Right ventricle myocardium inferior (tissue), 1 donor: ENCODE results near the gene IGFALS. TPM values are rescaled to one million over a fixed set of nuclear protein-coding genes. Genes with fewer than 3 reads are reported as not detected.
A peak's percentile ranks its signal among the peaks of the same experiment; 100 is the strongest.

Source experiments
- ATAC-seq: fragments of 200-7000 bp; cut with Tn5 transposase; one replicate; pipeline ENCODE4 v1.9.1; 2020; ENCODE audit warnings: mild to moderate bottlenecking, moderate library complexity
- DNase-seq: peaks from one replicate; pipeline ENCODE4 v3.0.0; 2021; ENCODE audit errors: missing footprints
- intact Hi-C: fragments of 100-400 bp; cut with DNase I; formaldehyde crosslinking; loops from one replicate; pipeline ENCODE4 v1.11.0; 2022
- total RNA-seq: library from RNA; stranded (reverse); fragmentation: NEBNext Ultra II Directional; extraction: Animal tissue kit (Norgen Biotek cat#: 25700); gene quantifications from one replicate; pipeline ENCODE4 v1.2.1, GENCODE V29; 2021
- donor health status: DM: no; HTN: yes; CAD: no; lungs with severe emphysema.

IGFALS gene
- total RNA-seq, 1 donor from 2014 or later = not detected

- intact Hi-C loops = no loop called here
- peak; percentile 93 for DNase-seq
- ATAC-seq = peak; percentile 65
Measured at GRCh38 chr16:1771188-1771863, 22.2 kb downstream of the IGFALS start, which contains the start of gene NME3. TSS of gene NME3 (minus strand) at chr16:1771543. CDS start at chr16:1771534, 9 bp downstream.

DNA sequence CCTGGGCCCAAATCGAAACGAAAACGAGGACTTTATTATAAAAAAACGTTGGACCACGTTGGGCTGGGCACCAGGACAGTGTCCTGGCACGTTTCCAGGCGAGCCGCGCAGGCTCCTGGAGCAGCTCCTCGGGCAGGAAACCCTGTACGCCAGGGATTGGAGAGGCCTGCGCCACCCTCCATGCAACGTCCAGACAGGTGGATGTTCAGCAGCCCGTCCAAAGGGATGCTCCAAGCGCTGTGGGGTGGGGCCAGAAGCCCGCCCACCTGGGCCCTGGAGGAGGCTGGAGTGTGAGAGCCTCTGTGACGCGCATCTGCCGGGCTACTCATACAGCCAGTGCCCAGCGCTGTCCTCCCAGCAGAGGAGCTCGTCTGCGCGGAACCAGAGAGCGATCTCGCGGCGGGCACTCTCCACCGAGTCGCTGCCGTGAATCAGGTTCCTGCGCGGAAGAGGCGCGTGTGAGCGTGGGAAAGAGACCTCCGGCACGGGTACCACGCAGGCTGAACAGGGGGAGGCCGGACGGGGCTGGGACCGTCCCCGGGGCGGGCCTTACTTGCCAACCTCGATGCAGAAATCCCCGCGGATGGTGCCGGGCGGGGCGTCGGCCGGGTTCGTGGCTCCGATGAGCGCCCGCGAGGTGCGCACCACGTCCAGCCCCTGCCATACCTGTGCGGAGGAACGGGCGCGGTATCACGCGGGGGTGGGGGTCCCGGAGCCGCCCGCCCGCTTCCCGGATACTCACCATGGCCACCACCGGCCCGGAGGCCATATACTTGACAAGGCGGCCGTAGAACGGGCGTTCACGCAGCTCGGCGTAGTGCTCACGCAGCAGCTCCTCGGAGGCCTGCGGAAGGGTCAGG lies 22.9 kb downstream of the IGFALS start:
- ATAC-seq = peak; percentile 11
- no peak for DNase-seq
- intact Hi-C loops = no loop called here

DNA sequence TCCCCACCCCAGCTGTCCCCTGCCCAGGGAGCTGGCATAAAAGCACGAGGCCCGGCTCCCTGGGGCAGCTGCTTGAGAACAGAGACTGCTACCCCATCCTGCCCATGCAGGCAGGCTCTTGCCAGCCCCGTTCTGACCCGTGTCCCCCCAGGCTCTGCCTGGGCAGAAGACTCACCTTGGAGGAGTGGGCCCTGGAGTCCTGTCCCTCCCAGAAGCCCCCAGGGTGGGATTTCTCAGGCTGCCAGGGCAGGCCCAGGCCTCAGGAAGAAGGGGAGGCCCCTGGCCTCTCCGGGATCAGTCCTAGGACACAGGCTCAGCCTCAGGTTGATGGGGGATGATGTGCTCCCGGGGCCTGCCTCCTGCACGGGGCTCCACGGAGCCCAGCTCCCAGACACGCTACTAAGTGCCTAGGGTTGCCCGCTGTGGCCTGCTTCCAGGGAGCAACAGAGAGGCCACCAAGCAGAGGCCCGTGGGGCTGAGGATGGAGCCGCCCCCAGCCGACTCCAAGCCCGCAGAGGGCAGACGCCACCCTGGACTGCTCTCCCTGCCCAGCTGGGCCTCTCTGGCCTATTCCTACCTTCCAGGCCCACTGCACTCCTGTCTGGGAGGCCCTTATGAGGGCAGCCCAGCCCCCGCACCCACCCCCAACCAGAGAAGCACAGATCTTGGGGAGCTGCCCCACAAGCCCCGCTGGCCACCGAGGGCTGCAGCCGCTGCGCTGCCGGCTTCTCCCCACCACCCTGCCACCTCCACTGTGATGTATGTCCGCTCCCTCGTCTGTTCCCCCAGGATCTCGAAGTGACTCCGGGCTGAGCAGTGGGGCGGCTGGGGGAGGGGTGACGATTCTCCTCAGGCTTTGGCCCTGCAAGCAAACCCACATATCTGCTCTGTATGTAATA lies 23.9 kb downstream of the IGFALS start:
- DNase-seq (no peak), ATAC-seq (no peak)
- intact Hi-C loops = no loop called here

DNA sequence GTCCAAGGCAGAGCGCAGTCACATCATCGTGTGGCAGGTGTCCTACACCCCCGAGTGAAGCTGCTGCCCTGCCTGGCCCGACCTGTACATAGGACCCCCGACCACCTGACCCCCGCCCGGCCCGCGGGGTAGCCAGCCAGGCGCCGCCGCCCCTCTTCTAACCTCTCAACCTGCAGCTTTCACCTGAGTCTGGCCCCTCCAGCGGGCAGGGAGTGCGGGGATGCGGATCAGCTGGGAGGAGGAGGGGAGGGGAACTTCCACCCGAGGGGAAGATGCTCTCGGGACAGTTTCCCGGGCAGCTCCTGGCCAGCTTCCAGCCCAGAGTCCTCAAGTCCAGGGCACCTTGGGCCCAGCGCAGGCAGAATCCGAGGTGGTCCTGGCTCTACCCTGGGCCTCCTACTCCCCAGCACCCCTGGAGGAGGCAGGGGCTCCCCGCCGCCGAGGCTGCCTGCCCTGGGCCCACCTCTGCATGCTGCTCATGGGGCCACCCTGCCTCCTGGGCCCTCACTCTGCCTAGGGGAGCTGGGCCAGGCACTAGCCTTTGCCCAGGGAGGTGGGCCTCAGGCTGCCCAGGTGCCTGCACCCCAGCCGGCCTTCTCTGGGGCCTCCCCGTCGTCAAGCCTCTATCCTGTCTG lies 24.6 kb downstream of the IGFALS start:
- DNase-seq (no peak), ATAC-seq (no peak)
- intact Hi-C loops = no loop called here

DNA sequence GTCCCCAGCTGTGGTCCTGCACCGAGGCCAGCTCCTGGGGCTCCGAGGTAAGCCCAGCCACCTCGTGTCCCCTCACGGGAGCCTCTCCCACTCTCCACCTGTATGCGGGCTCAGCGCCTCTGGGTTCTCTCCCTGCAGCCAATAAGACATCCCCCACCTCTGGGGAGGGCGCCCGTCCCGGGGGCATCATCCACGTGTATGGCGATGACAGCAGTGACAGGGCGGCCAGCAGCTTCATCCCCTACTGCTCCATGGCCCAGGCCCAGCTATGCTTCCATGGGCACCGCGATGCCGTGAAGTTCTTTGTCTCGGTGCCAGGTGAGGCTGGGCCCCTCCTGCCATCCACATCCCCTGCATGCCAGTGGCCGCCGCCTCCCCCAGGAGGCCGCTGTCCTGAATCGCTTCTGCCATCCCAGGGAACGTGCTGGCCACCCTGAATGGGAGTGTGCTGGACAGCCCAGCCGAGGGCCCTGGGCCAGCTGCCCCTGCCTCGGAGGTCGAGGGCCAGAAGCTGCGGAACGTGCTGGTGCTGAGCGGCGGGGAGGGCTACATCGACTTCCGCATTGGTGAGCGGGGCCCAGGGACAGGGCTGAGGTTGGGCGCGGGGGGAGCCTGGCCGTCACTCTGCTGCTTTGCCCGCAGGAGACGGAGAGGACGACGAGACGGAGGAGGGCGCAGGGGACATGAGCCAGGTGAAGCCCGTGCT lies 25.3 kb downstream of the IGFALS start:
- no peak for DNase-seq
- intact Hi-C loops = no loop called here
- ATAC-seq = no peak

- intact Hi-C loops = no loop called here
Measured at GRCh38 chr16:1767116-1767994, 26.1 kb downstream of the IGFALS start.

DNA sequence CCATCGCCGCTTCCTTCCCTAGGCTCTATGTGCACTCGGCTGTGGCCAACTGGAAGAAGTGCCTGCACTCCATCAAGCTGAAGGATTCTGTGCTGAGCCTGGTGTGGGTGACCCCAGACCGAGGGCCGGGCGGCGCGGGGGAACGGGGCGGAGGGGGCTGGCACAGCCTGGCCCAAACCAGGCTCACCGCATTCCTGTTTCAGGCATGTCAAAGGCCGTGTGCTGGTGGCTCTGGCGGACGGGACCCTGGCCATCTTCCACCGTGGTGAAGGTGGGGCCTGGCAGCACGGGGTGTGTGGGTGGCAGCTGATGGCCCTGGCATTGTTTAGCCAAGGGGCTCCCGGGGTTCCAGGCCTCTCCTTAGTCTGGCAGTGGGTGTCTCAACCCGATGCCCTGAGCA lies 26.8 kb downstream of the IGFALS start:
- ATAC-seq = no peak
- intact Hi-C loops = no loop called here
- no peak for DNase-seq

More at GRCh38 chr16:1767116-1767994, 26.1 kb downstream of the IGFALS start:
- DNase-seq (no peak), ATAC-seq (no peak)

GRCh38 chr16:1766231-1766630 lies 27.3 kb downstream of the IGFALS start:
- intact Hi-C loops = no loop called here
- no peak for DNase-seq
- no peak for ATAC-seq

DNA sequence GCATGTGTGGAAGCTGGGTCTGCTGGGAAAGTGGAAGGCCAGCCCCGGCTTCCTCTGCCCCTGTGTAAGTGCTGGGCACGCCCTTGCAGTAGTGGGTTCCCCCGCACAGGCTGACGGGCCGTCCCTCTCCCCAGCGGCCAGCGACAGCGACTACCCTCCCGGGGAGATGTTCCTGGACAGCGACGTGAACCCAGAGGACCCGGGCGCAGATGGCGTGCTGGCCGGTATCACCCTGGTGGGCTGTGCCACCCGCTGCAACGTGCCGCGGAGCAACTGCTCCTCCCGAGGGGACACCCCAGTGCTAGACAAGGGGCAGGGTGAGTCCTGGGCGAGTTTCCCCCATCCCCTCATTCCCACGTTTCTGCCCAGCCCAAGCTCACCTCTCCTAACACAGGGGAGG lies 27.7 kb downstream of the IGFALS start:
- ATAC-seq (no peak), DNase-seq (no peak)
- intact Hi-C loops = no loop called here

- no peak for DNase-seq
- ATAC-seq = no peak
- intact Hi-C loops = no loop called here
Measured at GRCh38 chr16:1764971-1765370, 28.5 kb downstream of the IGFALS start.

DNA sequence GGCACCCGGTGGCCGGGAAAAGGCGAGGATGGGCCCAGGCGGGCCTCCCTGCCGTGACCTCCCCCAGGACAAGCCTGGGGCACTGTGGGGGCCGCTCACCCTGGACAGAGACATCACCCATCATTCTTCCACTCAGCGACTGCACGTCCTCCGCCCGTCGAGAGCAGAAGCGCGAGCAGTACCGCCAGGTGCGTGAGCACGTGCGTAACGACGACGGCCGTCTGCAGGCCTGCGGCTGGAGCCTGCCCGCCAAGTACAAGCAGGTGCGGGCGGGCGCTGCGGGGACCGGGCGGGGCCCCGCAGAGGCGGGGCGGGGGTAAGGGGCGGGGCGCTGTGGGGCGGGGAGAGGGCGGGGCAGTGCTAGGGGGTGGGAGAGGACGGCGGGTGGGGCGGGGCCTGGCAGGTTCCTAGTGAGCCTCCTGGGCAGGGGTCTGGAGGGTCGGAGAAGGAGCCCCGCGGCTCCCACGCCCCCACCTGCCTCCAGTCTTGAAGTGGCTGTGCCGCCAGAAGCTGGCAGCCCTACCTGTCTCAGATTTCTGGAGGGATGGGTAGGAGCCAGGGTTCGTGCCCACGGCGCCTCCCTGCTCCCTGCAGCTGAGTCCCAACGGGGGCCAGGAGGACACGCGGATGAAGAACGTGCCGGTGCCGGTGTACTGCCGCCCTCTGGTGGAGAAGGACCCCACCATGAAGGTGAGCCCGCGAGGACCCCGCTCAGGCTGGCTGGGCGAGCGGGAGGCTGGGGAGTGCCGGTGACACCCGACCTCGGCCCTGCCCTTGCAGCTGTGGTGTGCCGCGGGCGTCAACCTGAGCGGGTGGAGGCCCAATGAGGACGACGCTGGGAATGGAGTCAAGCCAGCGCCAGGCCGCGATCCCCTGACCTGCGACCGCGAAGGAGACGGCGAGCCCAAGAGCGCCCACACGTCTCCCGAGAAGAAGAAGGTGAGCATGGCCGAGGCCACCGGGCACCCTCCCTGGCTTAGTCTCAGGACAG lies 29.7 kb downstream of the IGFALS start:
- no peak for DNase-seq
- ATAC-seq = peak; percentile 10
- intact Hi-C loops = no loop called here

- DNase-seq (no peak), ATAC-seq (no peak)
- intact Hi-C loops = no loop called here
Measured at GRCh38 chr16:1762879-1763520, 30.5 kb downstream of the IGFALS start.

DNA sequence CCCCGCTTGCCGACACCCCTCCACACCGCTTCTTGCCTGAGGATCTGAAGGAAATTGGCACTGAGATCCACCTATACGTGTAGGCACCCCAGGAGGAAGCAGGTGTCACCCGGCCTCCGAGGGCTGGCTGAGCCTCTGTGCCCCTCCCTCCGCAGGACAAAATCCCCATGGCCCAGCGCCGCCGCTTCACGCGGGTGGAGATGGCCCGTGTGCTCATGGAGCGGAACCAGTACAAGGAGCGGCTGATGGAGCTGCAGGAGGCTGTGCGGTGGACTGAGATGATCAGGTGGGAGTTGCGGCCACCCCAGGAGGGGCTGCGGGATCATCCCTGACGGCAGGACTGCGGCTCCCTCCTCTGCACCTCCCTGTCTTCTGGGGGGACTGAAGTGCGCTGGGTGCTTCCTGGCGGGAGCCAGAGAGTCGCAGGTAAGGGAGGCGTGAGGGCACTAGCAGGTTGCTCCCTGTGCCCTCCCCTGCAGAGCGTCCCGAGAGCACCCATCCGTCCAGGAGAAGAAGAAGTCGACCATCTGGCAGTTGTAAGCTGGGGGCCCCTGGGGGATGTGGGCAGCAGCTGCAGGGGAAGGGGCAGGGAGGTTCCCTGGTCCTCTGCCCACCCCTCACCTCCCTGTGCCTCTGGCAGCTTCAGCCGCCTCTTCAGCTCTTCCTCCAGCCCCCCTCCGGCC lies 31.2 kb downstream of the IGFALS start:
- ATAC-seq = no peak
- intact Hi-C loops = no loop called here

DNA sequence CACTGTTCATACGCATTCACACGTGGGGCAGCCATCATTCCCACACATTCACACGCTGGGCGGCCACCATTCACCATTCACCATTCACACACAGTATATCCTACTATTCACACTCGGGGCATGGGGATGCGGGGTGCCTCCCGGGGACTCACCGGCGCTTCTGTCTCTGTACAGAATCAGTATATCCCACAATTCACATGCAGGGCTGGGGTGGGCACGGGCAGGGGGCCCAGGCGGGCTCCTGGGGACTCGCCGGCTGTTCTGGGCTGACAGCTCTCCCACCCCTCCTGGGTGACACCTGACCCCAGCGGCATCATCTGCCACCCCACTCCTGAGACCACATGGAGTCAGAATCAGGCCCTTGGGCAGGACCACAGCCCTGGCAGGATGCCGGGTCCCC lies 31.8 kb downstream of the IGFALS start:
- ATAC-seq (no peak), DNase-seq (no peak)
- intact Hi-C loops = no loop called here

More for the DNA sequence above, 31.2 kb downstream of the IGFALS start:
- no peak for DNase-seq

- ATAC-seq (no peak), DNase-seq (no peak)
- intact Hi-C loops = no loop called here
Measured at GRCh38 chr16:1760911-1761310, 32.6 kb downstream of the IGFALS start.
